ENCODE measurements around the gene CPNE5.

The CPNE5 gene

GRCh38 chr6:36695414-36695813, 143.8 kb downstream of the CPNE5 start:
- no peak for DNase-seq

- no peak for DNase-seq
Observed at GRCh38 chr6:36694616-36695015, 144.6 kb downstream of the CPNE5 start.

GRCh38 chr6:36692861-36693702, 146.2 kb downstream of the CPNE5 start:
- no peak for DNase-seq

- DNase-seq, result peak; percentile 95 to 98
Observed at GRCh38 chr6:36692220-36692619, 147.0 kb downstream of the CPNE5 start.

GRCh38 chr6:36691612-36692011, 147.6 kb downstream of the CPNE5 start:
- no peak for DNase-seq

GRCh38 chr6:36691011-36691410, 148.2 kb downstream of the CPNE5 start:
- DNase-seq, result no peak
